ENCODE data around the gene CFAP20DC. TPM values are rescaled to one million over a fixed set of nuclear protein-coding genes. Genes with fewer than 3 reads are reported as not detected.
"Not testable (repeated sequence)": the region's sequence is repeated elsewhere in the genome, so short reads cannot be mapped to it uniquely, and the experiment has no call there.

The CFAP20DC gene
- total RNA-seq, 2 experiments from 2014 or later: 1.5 to 1.6 TPM

DNA sequence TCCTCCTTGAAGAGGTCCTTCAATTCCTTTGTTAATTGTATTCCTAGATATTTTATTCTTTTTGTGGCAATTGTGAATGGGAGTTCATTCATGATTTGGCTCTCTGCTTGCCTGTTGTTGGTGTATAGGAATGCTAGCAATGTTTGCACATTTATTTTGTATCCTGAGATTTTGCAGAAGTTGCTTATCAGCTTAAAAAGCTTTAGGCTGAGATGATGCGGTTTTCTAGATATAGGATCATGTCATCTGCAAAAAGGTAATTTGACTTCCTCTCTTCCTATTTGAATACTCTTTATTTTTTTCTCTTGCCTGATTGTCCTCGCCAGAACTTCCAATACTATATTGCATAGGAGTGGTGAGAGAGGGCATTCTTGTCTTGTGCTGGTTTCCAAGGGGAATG lies 157.3 kb downstream of the CFAP20DC start:
- DNase-seq; H3K4me3 Mint-ChIP-seq; H3K4me1 Mint-ChIP-seq (ENCODE audit: low read depth); H3K36me3 Mint-ChIP-seq (ENCODE audit: low read depth); POLR2A ChIA-PET; H3K27me3 Mint-ChIP-seq (ENCODE audit: low read depth); H3K9me3 Mint-ChIP-seq (ENCODE audit: insufficient read depth); CTCF ChIA-PET; ATAC-seq; H3K27ac Mint-ChIP-seq: not testable (repeated sequence)

DNA sequence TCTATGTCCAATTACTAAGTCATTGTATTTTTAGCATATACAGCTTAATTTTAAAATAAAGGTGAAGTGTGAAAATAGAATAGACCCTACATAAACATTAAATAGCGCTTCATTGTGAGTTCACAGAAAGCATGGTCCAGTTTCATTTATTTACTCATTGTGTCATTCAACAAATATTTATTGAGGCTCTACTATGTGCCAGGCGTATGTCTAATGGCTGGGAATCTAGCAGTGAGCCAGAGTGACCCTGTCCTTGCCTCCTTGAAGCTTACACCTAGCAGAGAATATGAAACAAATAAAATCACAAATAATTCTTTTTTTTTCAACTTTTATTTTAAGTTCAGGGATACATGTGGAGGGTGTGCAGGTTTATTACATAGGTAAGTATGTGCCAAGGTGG lies 161.7 kb downstream of the CFAP20DC start:
- no peak for ATAC-seq
- CTCF ChIA-PET: no interaction called here
- POLR2A ChIA-PET: no interaction called here
- Mint-ChIP-seq H3K36me3 (ENCODE audit: low read depth) (no peaks in the 10 kb centered on the region), H3K27ac (no peak overlapping the region), H3K9me3 (ENCODE audit: insufficient read depth) (no peaks in the 10 kb centered on the region), H3K4me1 (ENCODE audit: low read depth) (no peaks in the 10 kb centered on the region), H3K4me3 (no peak overlapping the region), H3K27me3 (ENCODE audit: low read depth) (no peaks in the 10 kb centered on the region)
- no peak for DNase-seq

DNA sequence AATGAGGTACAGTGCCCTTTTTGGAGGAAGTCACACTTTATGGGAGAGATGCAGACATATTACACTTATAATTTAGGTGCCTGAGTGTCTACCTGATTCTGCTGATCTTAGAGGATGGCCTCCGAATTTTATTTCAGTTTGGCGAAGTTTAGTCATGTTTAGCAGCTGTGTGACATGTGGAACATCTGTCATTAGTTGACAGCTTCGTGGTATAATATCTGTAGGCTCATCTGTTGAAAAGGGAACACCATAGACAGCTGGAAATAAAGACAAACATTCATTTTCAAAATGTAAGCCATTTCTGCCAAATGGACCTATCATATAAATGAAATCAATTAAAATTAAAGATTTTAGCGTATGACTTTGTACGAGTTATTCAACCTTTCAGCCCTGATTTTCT lies 165.4 kb downstream of the CFAP20DC start:
- POLR2A ChIA-PET: no interaction called here
- no peak overlapping the region for H3K27ac Mint-ChIP-seq
- ATAC-seq: no peak
- H3K4me1 Mint-ChIP-seq (ENCODE audit: low read depth): no peaks in the 10 kb centered on the region
- DNase-seq: no peak
- CTCF ChIA-PET: no interaction called here
- no peaks in the 10 kb centered on the region for H3K27me3 Mint-ChIP-seq (ENCODE audit: low read depth)
- H3K36me3 Mint-ChIP-seq (ENCODE audit: low read depth): no peaks in the 10 kb centered on the region
- no peak overlapping the region for H3K4me3 Mint-ChIP-seq
- no peaks in the 10 kb centered on the region for H3K9me3 Mint-ChIP-seq (ENCODE audit: insufficient read depth)

DNA sequence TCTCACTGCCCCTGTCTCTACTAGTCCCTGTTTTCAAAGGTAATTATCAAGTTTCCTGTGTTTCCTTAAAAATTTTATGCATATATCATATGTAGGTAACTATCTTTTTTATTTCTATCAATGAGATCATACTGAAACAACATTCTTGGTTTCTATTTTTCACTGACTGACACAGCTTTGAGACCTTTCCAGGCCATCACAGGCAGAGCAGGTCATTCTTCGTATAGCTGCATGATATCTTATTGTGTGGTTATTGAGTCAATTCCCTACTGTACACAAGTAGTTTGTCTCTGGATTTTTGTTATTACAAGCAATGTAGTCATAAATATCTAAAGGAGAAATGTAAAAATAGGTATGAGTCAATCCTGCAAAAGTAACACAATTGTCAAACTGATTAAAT lies 169.6 kb downstream of the CFAP20DC start:
- H3K4me1 Mint-ChIP-seq (ENCODE audit: low read depth): no peaks in the 10 kb centered on the region
- H3K36me3 Mint-ChIP-seq (ENCODE audit: low read depth): no peaks in the 10 kb centered on the region
- DNase-seq (no peak), ATAC-seq (no peak)
- ChIA-PET CTCF (no interaction called here), POLR2A (no interaction called here)
- no peaks in the 10 kb centered on the region for H3K9me3 Mint-ChIP-seq (ENCODE audit: insufficient read depth)
- no peaks in the 10 kb centered on the region for H3K27me3 Mint-ChIP-seq (ENCODE audit: low read depth)
- no peak overlapping the region for H3K27ac Mint-ChIP-seq
- H3K4me3 Mint-ChIP-seq: no peak overlapping the region

DNA sequence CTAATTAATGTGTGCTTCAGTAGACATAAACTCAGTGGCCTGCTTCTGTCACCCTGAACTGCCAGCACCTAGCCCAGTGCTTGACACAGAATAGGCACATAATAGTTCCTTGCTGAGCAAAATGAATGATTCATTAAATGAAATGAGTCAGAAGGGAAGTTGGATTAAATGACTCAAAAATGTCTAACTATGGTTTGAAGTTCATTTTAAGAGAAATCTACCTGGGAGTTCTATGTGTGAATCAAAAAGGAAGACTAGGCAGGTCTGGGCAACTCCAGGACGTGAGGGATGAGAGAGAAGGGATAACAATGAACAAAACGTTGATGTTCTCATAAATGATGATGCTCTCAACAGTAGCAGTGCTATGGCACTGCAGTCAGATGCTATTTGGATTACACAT lies 175.0 kb downstream of the CFAP20DC start:
- Mint-ChIP-seq H3K27ac (no peak overlapping the region), H3K36me3 (ENCODE audit: low read depth) (no peaks in the 10 kb centered on the region), H3K9me3 (ENCODE audit: insufficient read depth) (no peaks in the 10 kb centered on the region), H3K4me3 (no peak overlapping the region), H3K4me1 (ENCODE audit: low read depth) (peaks cover 5% of the 10 kb centered on the region), H3K27me3 (ENCODE audit: low read depth) (no peaks in the 10 kb centered on the region)
- no peak for DNase-seq
- no peak for ATAC-seq
- POLR2A ChIA-PET: no interaction called here
- CTCF ChIA-PET: no interaction called here

DNA sequence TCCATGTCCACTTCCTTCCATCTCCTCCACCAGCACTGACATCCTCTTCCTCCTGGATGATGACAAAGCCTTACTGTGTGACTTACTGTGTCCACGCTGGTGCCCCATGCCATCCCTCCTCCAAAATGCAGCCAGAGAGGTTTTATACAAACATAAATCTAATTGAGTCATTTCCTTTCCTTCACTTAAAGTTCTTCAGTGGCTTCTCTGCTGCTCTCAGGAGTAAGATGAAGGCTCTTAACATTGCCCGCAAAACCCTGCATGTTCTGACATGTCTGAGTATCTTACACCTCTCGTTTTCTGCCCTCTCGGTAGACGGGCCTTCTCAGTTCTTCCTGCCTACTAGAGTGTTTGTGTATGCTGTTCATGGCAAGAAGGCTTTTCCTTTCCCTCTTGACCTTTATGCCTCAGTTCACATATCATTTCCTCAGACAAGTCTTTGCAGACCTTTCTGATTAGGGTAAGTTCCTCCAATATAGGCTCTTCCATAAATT lies 175.5 kb downstream of the CFAP20DC start:
- Mint-ChIP-seq H3K27me3 (ENCODE audit: low read depth) (no peaks in the 10 kb centered on the region), H3K4me1 (ENCODE audit: low read depth) (peaks cover 5% of the 10 kb centered on the region), H3K27ac (no peak overlapping the region), H3K9me3 (ENCODE audit: insufficient read depth) (no peaks in the 10 kb centered on the region), H3K4me3 (no peak overlapping the region), H3K36me3 (ENCODE audit: low read depth) (no peaks in the 10 kb centered on the region)
- DNase-seq: no peak
- no peak for ATAC-seq
- POLR2A ChIA-PET: no interaction called here
- CTCF ChIA-PET: no interaction called here

DNA sequence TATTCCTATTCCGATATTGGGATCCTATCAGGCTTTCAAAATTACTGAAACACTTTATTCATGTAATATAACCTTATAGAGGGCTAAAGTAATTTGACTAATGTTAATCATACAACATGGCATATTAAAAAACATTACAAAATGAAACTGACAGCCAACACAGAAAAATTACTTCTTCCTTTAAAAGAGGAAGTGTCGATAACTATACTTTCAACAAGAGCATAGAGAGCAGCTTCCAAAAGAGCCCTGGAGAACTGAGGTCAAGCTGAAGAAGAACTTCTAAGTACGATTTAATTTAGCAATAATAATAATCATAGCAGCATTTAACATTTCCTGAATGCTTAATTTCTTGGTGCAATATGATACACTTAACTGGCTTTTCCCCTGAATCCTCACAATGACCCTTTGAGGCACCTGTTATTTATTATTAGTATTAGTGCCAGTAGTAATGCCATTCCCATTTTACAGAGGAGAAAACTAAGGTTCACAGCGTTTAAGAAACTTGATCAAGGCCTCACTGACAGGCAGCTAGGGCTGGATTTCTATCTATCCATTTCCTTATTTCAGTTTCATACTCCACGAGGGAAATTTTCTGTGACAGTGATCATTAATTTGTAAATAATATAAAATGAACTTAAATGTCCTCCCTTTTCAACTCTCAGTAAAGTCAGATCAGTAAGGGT lies 181.6 kb downstream of the CFAP20DC start:
- no peaks in the 10 kb centered on the region for H3K27me3 Mint-ChIP-seq (ENCODE audit: low read depth)
- POLR2A ChIA-PET: no interaction called here
- no peak for ATAC-seq
- no peaks in the 10 kb centered on the region for H3K4me1 Mint-ChIP-seq (ENCODE audit: low read depth)
- H3K27ac Mint-ChIP-seq: no peak overlapping the region
- no peaks in the 10 kb centered on the region for H3K9me3 Mint-ChIP-seq (ENCODE audit: insufficient read depth)
- DNase-seq: no peak
- no peaks in the 10 kb centered on the region for H3K36me3 Mint-ChIP-seq (ENCODE audit: low read depth)
- H3K4me3 Mint-ChIP-seq: no peak overlapping the region
- CTCF ChIA-PET: no interaction called here

DNA sequence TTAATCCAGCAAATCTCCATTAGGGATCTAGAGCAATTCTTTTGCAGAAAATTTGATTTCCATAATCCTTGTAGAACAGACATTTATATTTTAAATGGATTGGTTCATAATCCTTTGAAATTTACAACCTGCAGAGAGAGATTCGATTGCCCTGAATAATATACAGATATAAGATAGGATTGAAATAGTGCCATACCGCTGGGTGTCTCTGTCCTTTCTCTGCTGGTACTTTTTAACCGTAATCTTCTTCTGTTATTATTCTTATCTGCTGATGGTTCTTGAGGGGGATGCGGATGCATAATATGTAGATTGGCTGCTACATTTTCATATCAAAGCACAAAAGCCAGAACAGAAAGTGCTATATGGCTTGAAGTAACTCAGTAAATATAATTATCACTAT lies 182.2 kb downstream of the CFAP20DC start:
- POLR2A ChIA-PET: no interaction called here
- no peaks in the 10 kb centered on the region for H3K36me3 Mint-ChIP-seq (ENCODE audit: low read depth)
- H3K4me3 Mint-ChIP-seq: no peak overlapping the region
- H3K27ac Mint-ChIP-seq: no peak overlapping the region
- H3K4me1 Mint-ChIP-seq (ENCODE audit: low read depth): no peaks in the 10 kb centered on the region
- DNase-seq (no peak), ATAC-seq (no peak)
- CTCF ChIA-PET: no interaction called here
- no peaks in the 10 kb centered on the region for H3K27me3 Mint-ChIP-seq (ENCODE audit: low read depth)
- H3K9me3 Mint-ChIP-seq (ENCODE audit: insufficient read depth): no peaks in the 10 kb centered on the region

DNA sequence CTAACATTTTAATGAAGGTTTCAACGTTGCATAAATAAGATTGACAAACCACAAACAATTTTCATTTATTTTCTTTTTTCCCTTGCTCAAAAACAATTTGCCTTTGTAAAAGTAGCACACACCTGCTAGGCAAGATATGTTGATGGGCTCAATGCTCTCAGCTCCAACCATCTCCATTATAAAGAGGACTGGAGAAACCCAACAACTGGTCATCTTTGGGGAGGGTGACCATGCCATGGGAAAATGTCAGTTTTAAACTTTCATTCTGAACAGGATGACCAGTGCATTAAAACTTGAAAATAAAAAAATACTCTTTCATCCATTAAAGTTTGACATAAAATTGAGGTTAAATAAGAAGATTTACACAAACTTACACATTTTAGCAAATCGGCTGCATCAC lies 183.7 kb downstream of the CFAP20DC start:
- no peaks in the 10 kb centered on the region for H3K4me1 Mint-ChIP-seq (ENCODE audit: low read depth)
- DNase-seq (no peak), ATAC-seq (no peak)
- no peaks in the 10 kb centered on the region for H3K36me3 Mint-ChIP-seq (ENCODE audit: low read depth)
- H3K27me3 Mint-ChIP-seq (ENCODE audit: low read depth): no peaks in the 10 kb centered on the region
- ChIA-PET POLR2A (no interaction called here), CTCF (no interaction called here)
- H3K27ac Mint-ChIP-seq: no peak overlapping the region
- H3K4me3 Mint-ChIP-seq: no peak overlapping the region
- H3K9me3 Mint-ChIP-seq (ENCODE audit: insufficient read depth): no peaks in the 10 kb centered on the region

DNA sequence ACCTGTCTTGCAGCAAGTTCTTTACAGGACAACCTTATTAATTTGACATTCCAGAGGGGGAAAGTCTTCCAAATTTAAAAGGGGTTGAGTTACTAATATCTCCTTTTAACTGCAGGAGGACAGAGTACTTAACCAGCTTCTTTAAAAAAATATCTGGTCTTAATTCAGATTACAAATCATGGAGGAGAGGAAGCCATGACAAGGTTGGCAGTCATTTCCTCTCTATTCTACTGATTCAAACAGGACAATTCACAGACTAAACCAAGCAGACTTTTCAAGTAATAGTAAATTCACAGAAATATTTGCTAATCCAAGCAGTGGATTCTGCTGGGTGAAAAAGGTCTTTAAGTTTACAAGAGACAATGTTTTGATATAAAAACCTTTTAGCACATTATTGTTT lies 185.3 kb downstream of the CFAP20DC start:
- no peak overlapping the region for H3K4me3 Mint-ChIP-seq
- ChIA-PET CTCF (no interaction called here), POLR2A (no interaction called here)
- no peaks in the 10 kb centered on the region for H3K36me3 Mint-ChIP-seq (ENCODE audit: low read depth)
- no peak for DNase-seq
- no peaks in the 10 kb centered on the region for H3K27me3 Mint-ChIP-seq (ENCODE audit: low read depth)
- no peaks in the 10 kb centered on the region for H3K4me1 Mint-ChIP-seq (ENCODE audit: low read depth)
- H3K9me3 Mint-ChIP-seq (ENCODE audit: insufficient read depth): no peaks in the 10 kb centered on the region
- no peak for ATAC-seq
- no peak overlapping the region for H3K27ac Mint-ChIP-seq

DNA sequence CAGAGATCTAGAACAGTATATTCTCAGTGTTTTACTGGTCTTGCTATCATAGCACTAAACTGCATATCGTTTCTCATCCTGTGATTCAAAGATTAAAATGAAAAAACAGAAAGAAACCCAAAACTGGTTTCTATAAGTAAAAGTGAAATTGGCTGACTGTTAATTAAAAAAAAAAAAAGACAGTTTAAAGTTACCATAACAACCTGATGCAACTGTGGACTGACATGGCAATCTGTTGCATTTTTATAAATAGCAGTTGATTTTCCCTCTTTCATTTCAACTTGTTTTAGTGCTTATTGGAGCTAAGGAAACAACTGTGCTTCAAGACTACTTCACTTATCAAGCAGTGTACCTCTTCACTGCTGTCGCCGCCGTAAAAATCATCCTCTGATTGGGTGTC lies 186.6 kb downstream of the CFAP20DC start:
- DNase-seq (no peak), ATAC-seq (no peak)
- H3K27me3 Mint-ChIP-seq (ENCODE audit: low read depth): no peaks in the 10 kb centered on the region
- no peaks in the 10 kb centered on the region for H3K36me3 Mint-ChIP-seq (ENCODE audit: low read depth)
- CTCF ChIA-PET: no interaction called here
- H3K4me3 Mint-ChIP-seq: no peak overlapping the region
- no peaks in the 10 kb centered on the region for H3K4me1 Mint-ChIP-seq (ENCODE audit: low read depth)
- no peaks in the 10 kb centered on the region for H3K9me3 Mint-ChIP-seq (ENCODE audit: insufficient read depth)
- POLR2A ChIA-PET: no interaction called here
- H3K27ac Mint-ChIP-seq: no peak overlapping the region

DNA sequence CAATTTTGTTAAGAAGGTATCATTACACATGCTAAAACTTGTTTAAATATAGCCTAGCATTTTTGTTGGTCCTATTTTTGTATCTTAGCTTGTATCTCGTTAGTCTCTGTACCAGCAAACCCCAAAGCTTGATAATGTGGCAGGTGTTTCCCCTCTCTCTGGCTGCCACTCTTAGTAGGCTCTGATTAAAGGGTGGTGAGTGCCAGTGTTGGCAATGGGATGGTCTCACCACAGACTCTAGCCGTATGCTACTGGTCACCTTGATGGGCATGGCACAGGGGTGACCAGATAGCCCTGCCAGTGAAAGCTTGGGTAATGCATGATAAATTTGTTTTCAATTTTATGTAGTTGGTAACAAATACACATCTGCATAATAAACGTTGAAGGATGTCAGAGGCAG lies 188.3 kb downstream of the CFAP20DC start:
- no peak overlapping the region for H3K27ac Mint-ChIP-seq
- no peaks in the 10 kb centered on the region for H3K9me3 Mint-ChIP-seq (ENCODE audit: insufficient read depth)
- POLR2A ChIA-PET: no interaction called here
- H3K4me3 Mint-ChIP-seq: no peak overlapping the region
- DNase-seq (no peak), ATAC-seq (no peak)
- CTCF ChIA-PET: interaction anchor here (1.1 kb wide), 1 partner anchor 191 kb away, joined by 3 read pairs; no protein-coding TSS in a partner anchor
- no peaks in the 10 kb centered on the region for H3K4me1 Mint-ChIP-seq (ENCODE audit: low read depth)
- no peaks in the 10 kb centered on the region for H3K36me3 Mint-ChIP-seq (ENCODE audit: low read depth)
- H3K27me3 Mint-ChIP-seq (ENCODE audit: low read depth): no peaks in the 10 kb centered on the region

DNA sequence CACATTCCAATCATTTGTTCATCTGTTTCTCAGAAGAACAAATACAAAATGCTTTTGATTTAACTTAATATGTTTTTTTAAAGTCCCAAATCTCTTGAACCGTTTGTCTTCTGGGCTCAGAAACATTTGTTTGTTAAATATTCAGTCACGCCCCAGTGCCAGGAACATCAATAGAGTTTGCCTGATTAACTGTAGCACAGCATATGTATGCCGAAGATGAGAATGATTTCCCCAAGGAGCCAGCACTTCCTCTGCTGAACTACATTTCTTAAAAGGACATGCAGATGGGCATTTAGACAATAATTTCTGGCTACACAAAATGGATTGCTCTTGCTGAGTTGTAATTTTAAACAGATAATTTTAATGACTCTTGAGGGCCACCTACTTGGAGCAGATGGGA lies 191.7 kb downstream of the CFAP20DC start:
- ChIA-PET POLR2A (no interaction called here), CTCF (no interaction called here)
- H3K4me1 Mint-ChIP-seq (ENCODE audit: low read depth): no peaks in the 10 kb centered on the region
- H3K36me3 Mint-ChIP-seq (ENCODE audit: low read depth): no peaks in the 10 kb centered on the region
- no peak for ATAC-seq
- DNase-seq: no peak
- no peak overlapping the region for H3K4me3 Mint-ChIP-seq
- H3K27me3 Mint-ChIP-seq (ENCODE audit: low read depth): no peaks in the 10 kb centered on the region
- H3K9me3 Mint-ChIP-seq (ENCODE audit: insufficient read depth): no peaks in the 10 kb centered on the region
- no peak overlapping the region for H3K27ac Mint-ChIP-seq

All from activated CD8-positive, alpha-beta T cell treated with anti-CD3 and anti-CD28 coated beads, Interleukin-2, amount 10 ng/mL, durations not matched to agents 7 days and 5 days (primary cell).